Measurements from ENCODE around the gene PAPOLA. TPM values are rescaled to one million over a fixed set of nuclear protein-coding genes. Genes with fewer than 3 reads are reported as not detected.

The PAPOLA gene
- polyA plus RNA-seq, 4 donors = 58.1 to 182 (median 74.1) TPM

DNA sequence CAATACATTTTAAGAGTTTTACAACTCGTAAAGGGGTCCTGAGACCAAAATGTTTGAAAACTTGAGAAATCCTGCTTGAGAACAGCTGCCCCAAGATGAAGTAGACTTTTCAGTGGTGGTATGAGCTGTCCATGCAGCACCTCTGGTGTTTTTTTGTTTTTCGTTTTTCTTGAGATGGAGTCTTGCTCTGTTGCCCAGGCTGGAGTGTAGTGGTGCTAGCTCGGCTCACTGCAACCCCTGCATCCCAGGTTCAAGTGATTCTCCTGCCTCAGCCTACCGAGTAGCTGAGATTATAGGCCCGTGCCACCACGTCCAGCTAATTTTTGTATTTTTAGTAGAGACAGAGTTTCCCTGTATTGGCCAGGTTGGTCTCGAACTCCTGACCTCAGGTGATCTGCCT, 5.5 kb downstream of the PAPOLA start:
- WGBS, 3 donors = 84 to 93% (median 90%) methylated on average over 7 of the region's 7 CpGs
- FAIRE-seq (no peak), DNase-seq (no peak)
- H3K4me3 ChIP-seq (ENCODE audit: low read depth in 1 of 3, low read length in 3 of 3) = no peak overlapping the region
- H3K27ac ChIP-seq (ENCODE audit: low read depth in 1 of 3, low read length in 2 of 3) = no peak overlapping the region
- H3K27me3 ChIP-seq (ENCODE audit: control insufficient read depth in 3 of 3, insufficient read depth in 3 of 3, low read length in 3 of 3) = no peaks in the 10 kb centered on the region
- H3K36me3 ChIP-seq (ENCODE audit: control insufficient read depth in 3 of 3, insufficient read depth in 2 of 3, low read depth in 1 of 3, low read length in 3 of 3) = peaks cover 0 to 3% (median 0%) of the 10 kb centered on the region in 3 donors
- peaks cover 6 to 27% (median 12%) of the 10 kb centered on the region in 3 donors for H3K4me1 ChIP-seq (ENCODE audit: control insufficient read depth in 3 of 3, insufficient read depth in 2 of 3, low read depth in 1 of 3, low read length in 2 of 3)
- no peaks in the 10 kb centered on the region for H3K9me3 ChIP-seq (ENCODE audit: control insufficient read depth in 2 of 2, insufficient read depth in 1 of 2, low read depth in 1 of 2, low read length in 1 of 2)

DNA sequence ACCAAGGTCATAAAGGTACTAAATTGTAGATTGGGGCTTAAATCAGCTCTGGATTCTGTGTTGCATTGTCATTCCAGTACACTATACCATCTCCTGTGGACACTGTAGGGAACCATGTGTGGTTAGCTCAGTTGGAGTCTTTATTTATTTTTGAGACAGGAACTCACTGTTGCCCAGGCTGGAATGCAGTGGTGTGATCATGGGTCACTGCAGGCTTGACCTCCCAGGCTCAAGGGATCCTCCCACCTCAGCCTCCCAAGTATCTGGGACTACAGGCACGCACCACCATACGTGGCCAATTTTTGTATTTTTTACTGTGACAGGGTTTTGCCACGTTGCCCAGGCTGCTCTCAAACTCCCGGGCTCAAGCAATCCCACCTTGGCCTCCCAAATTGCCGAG, 6.7 kb downstream of the PAPOLA start:
- Histone ChIP-seq H3K36me3 (ENCODE audit: control insufficient read depth in 3 of 3, insufficient read depth in 2 of 3, low read depth in 1 of 3, low read length in 3 of 3) (peaks cover 0 to 3% (median 0%) of the 10 kb centered on the region in 3 donors), H3K4me1 (ENCODE audit: control insufficient read depth in 3 of 3, insufficient read depth in 2 of 3, low read depth in 1 of 3, low read length in 2 of 3) (peaks cover 8 to 29% (median 16%) of the 10 kb centered on the region in 3 donors), H3K4me3 (ENCODE audit: low read depth in 1 of 3, low read length in 3 of 3) (no peak overlapping the region), H3K27ac (ENCODE audit: low read depth in 1 of 3, low read length in 2 of 3) (no peak overlapping the region), H3K9me3 (ENCODE audit: control insufficient read depth in 2 of 2, insufficient read depth in 1 of 2, low read depth in 1 of 2, low read length in 1 of 2) (no peaks in the 10 kb centered on the region), H3K27me3 (ENCODE audit: control insufficient read depth in 3 of 3, insufficient read depth in 3 of 3, low read length in 3 of 3) (no peaks in the 10 kb centered on the region)
- 77 to 87% (median 83%) methylated on average over 5 of the region's 5 CpGs for WGBS, 3 donors
- FAIRE-seq (no peak), DNase-seq (no peak)

DNA sequence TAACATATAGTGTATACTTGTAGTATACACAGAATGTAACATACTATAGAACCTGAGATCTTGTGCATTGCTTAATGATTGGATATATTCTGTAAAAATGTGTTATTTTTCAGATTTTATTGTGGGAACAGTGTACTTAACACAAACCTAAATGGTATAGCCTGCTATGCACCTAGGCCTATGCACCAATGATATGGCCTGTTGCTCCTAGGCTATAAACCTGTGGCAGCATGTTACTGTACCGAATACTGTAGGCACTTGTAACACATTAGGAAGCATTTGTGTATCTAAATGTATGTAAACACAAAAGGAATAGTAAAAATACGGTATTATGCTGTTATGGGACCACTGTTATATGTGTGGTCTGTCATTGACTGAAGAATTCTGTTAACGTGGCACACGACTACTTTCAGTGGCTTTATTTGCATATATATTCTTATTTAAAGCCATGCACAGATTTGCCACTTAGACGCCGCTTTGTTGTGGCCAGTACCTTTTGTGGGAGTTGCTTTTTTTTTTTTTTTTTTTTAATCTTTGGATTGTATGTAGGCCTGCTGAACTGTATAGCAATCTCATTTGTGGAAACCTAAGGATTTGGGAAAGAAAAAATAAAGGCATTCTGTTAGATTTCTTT, 7.4 kb downstream of the PAPOLA start:
- Histone ChIP-seq H3K27ac (ENCODE audit: low read depth in 1 of 3, low read length in 2 of 3) (no peak overlapping the region), H3K4me1 (ENCODE audit: control insufficient read depth in 3 of 3, insufficient read depth in 2 of 3, low read depth in 1 of 3, low read length in 2 of 3) (peaks cover 9 to 32% (median 14%) of the 10 kb centered on the region in 3 donors), H3K9me3 (ENCODE audit: control insufficient read depth in 2 of 2, insufficient read depth in 1 of 2, low read depth in 1 of 2, low read length in 1 of 2) (no peaks in the 10 kb centered on the region), H3K36me3 (ENCODE audit: control insufficient read depth in 3 of 3, insufficient read depth in 2 of 3, low read depth in 1 of 3, low read length in 3 of 3) (peaks cover 0 to 3% (median 0%) of the 10 kb centered on the region in 3 donors), H3K4me3 (ENCODE audit: low read depth in 1 of 3, low read length in 3 of 3) (no peak overlapping the region), H3K27me3 (ENCODE audit: control insufficient read depth in 3 of 3, insufficient read depth in 3 of 3, low read length in 3 of 3) (no peaks in the 10 kb centered on the region)
- no peak for DNase-seq
- WGBS, 3 donors = 58 to 69% (median 59%) methylated on average over 6 of the region's 6 CpGs
- FAIRE-seq = no peak

DNA sequence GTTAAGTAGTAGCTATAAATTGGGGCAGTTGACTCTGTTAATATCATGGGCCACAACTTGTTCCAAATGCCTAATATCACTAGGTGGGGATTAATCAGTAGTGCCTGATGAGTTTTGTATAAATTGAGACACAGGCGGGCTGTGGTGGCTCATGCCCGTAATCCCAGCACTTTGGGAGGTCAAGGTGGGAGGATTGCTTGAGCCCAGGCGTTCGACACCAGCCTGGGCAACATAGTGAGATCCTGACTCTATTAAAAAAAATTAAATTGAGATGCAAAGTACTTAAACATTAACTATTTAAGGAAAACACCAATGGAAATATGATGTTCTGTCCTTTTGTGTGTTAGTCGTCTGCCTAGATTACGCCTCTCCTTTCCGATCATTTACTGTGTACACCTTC, 9.0 kb downstream of the PAPOLA start:
- Histone ChIP-seq H3K27ac (ENCODE audit: low read depth in 1 of 3, low read length in 2 of 3) (no peak overlapping the region), H3K9me3 (ENCODE audit: control insufficient read depth in 2 of 2, insufficient read depth in 1 of 2, low read depth in 1 of 2, low read length in 1 of 2) (no peaks in the 10 kb centered on the region), H3K4me3 (ENCODE audit: low read depth in 1 of 3, low read length in 3 of 3) (no peak overlapping the region), H3K27me3 (ENCODE audit: control insufficient read depth in 3 of 3, insufficient read depth in 3 of 3, low read length in 3 of 3) (no peaks in the 10 kb centered on the region), H3K36me3 (ENCODE audit: control insufficient read depth in 3 of 3, insufficient read depth in 2 of 3, low read depth in 1 of 3, low read length in 3 of 3) (peaks cover 0 to 3% (median 0%) of the 10 kb centered on the region in 3 donors), H3K4me1 (ENCODE audit: control insufficient read depth in 3 of 3, insufficient read depth in 2 of 3, low read depth in 1 of 3, low read length in 2 of 3) (peaks cover 8 to 28% (median 11%) of the 10 kb centered on the region in 3 donors)
- no peak for DNase-seq
- no peak for FAIRE-seq
- 84 to 86% (median 85%) methylated on average over 7 of the region's 7 CpGs for WGBS, 3 donors

DNA sequence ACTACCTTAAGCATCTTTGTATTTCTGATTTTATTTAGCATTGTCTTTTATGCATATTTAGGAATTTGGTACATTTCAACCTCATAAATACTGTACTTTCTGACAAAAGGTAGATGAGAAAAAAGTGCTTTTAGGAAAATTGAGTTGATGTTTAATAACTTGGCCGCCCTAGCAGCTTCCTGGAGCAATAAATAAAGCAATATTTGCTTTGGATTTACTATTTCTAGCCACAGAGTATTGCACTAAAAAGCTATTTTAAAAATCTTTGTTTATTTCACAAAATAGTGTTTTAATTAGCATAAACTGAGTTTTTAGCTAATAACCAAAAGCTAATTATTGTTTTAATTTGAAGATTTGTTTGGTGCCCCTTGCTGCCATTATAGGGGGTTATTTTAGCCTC, 9.5 kb downstream of the PAPOLA start:
- Histone ChIP-seq H3K9me3 (ENCODE audit: control insufficient read depth in 2 of 2, insufficient read depth in 1 of 2, low read depth in 1 of 2, low read length in 1 of 2) (no peaks in the 10 kb centered on the region), H3K4me1 (ENCODE audit: control insufficient read depth in 3 of 3, insufficient read depth in 2 of 3, low read depth in 1 of 3, low read length in 2 of 3) (peaks cover 8 to 30% (median 11%) of the 10 kb centered on the region in 3 donors), H3K27me3 (ENCODE audit: control insufficient read depth in 3 of 3, insufficient read depth in 3 of 3, low read length in 3 of 3) (no peaks in the 10 kb centered on the region), H3K4me3 (ENCODE audit: low read depth in 1 of 3, low read length in 3 of 3) (no peak overlapping the region), H3K36me3 (ENCODE audit: control insufficient read depth in 3 of 3, insufficient read depth in 2 of 3, low read depth in 1 of 3, low read length in 3 of 3) (peaks cover 0 to 3% (median 0%) of the 10 kb centered on the region in 3 donors), H3K27ac (ENCODE audit: low read depth in 1 of 3, low read length in 2 of 3) (no peak overlapping the region)
- no peak for DNase-seq
- WGBS, 3 donors = 20 to 64% (median 48%) methylated on average over 1 of the region's 1 CpG
- FAIRE-seq = no peak

DNA sequence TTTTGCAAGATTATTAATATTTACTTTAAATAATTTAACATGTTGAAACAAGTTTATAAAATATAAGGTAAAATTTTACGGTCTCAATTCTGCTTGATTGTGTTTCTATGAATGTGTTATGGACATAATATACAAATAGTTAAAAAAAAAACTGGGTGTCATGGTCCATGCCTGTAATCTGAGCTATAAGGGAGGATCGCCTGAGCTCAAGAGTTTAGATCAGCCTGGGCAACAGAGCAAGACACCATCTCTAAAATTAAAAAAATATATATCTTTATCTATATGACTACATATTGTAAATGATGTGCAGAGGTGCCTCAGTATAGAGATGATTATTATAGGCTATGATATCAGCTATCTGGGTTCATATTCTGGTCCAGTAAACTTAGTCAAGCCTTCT, 9.9 kb downstream of the PAPOLA start:
- Histone ChIP-seq H3K27me3 (ENCODE audit: control insufficient read depth in 3 of 3, insufficient read depth in 3 of 3, low read length in 3 of 3) (no peaks in the 10 kb centered on the region), H3K4me3 (ENCODE audit: low read depth in 1 of 3, low read length in 3 of 3) (no peak overlapping the region), H3K27ac (ENCODE audit: low read depth in 1 of 3, low read length in 2 of 3) (no peak overlapping the region), H3K4me1 (ENCODE audit: control insufficient read depth in 3 of 3, insufficient read depth in 2 of 3, low read depth in 1 of 3, low read length in 2 of 3) (peaks cover 8 to 30% (median 11%) of the 10 kb centered on the region in 3 donors), H3K36me3 (ENCODE audit: control insufficient read depth in 3 of 3, insufficient read depth in 2 of 3, low read depth in 1 of 3, low read length in 3 of 3) (peaks cover 0 to 3% (median 0%) of the 10 kb centered on the region in 3 donors), H3K9me3 (ENCODE audit: control insufficient read depth in 2 of 2, insufficient read depth in 1 of 2, low read depth in 1 of 2, low read length in 1 of 2) (no peaks in the 10 kb centered on the region)
- DNase-seq (no peak), FAIRE-seq (no peak)
- WGBS, 3 donors = 59 to 71% (median 67%) methylated on average over 2 of the region's 2 CpGs

DNA sequence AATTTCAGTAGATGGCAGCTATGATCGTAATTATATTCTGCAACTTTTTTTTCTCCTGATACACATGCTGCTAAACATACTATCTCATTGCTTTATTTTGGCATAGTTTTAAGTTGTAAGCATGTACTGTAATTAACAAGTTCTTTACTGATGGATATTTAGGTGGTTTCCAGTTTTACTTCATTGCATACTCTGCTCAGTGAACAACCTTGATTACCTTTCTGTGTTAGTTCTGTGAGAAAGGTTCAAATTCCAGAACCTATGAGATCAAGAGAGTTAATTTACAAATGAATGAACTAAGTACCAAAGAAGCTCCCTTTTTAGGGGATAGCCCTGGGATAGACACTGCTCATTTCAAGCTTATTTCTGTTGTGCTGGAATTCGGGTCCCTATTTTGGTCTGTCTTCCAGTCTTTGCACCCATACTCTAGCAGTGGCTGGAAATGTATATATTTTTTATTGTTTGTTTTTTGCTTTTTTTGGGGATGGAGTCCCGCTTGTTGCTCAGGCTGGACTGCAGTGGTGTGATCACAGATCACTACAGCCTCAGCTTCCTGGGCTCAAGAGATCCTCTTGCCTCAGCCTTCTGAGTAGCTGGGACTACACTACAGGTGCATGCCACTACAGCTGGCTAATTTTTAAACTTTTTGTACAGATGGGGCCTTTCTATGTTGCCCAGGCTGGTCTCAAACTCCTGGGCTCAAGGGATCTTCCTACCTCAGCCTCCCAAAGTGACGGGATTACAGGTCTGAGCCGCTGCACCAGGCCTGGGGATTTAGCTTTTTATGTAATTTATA, 10.6 kb downstream of the PAPOLA start:
- peak in 1 of 2 donors; percentile 20 for DNase-seq
- H3K27ac ChIP-seq (ENCODE audit: low read depth in 1 of 3, low read length in 2 of 3) = no peak overlapping the region
- WGBS, 3 donors = 59 to 81% (median 73%) methylated on average over 5 of the region's 5 CpGs
- H3K36me3 ChIP-seq (ENCODE audit: control insufficient read depth in 3 of 3, insufficient read depth in 2 of 3, low read depth in 1 of 3, low read length in 3 of 3) = peaks cover 0 to 2% (median 0%) of the 10 kb centered on the region in 3 donors
- no peak for FAIRE-seq
- H3K27me3 ChIP-seq (ENCODE audit: control insufficient read depth in 3 of 3, insufficient read depth in 3 of 3, low read length in 3 of 3) = no peaks in the 10 kb centered on the region
- H3K4me1 ChIP-seq (ENCODE audit: control insufficient read depth in 3 of 3, insufficient read depth in 2 of 3, low read depth in 1 of 3, low read length in 2 of 3) = peaks cover 8 to 27% (median 11%) of the 10 kb centered on the region in 3 donors
- H3K9me3 ChIP-seq (ENCODE audit: control insufficient read depth in 2 of 2, insufficient read depth in 1 of 2, low read depth in 1 of 2, low read length in 1 of 2) = no peaks in the 10 kb centered on the region
- H3K4me3 ChIP-seq (ENCODE audit: low read depth in 1 of 3, low read length in 3 of 3) = no peak overlapping the region

DNA sequence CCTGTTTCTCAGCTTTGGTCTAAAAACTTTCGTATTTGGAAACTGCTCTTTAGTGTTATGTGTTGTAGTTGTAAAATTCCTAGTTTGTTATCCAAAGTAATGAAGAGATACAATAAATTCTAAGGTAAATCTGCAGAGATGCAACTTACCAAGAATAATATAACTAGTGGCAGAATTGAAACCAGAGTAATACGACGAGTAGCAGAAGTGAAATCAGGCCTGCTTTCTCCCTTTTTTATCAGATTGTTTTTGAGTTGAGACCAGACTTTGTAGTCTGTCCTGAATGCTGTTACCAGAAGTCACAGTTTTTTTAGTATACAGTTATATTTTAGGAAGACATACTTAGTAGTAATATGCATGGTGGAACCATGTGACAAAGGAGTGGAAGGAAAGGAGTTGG, 12.5 kb downstream of the PAPOLA start:
- DNase-seq (no peak), FAIRE-seq (no peak)
- H3K36me3 ChIP-seq (ENCODE audit: control insufficient read depth in 3 of 3, insufficient read depth in 2 of 3, low read depth in 1 of 3, low read length in 3 of 3) = no peaks in the 10 kb centered on the region
- H3K9me3 ChIP-seq (ENCODE audit: control insufficient read depth in 2 of 2, insufficient read depth in 1 of 2, low read depth in 1 of 2, low read length in 1 of 2) = no peaks in the 10 kb centered on the region
- H3K27me3 ChIP-seq (ENCODE audit: control insufficient read depth in 3 of 3, insufficient read depth in 3 of 3, low read length in 3 of 3) = no peaks in the 10 kb centered on the region
- H3K4me1 ChIP-seq (ENCODE audit: control insufficient read depth in 3 of 3, insufficient read depth in 2 of 3, low read depth in 1 of 3, low read length in 2 of 3) = peaks cover 8 to 22% (median 11%) of the 10 kb centered on the region in 3 donors
- H3K27ac ChIP-seq (ENCODE audit: low read depth in 1 of 3, low read length in 2 of 3) = no peak overlapping the region
- 63 to 69% (median 69%) methylated on average over 3 of the region's 3 CpGs for WGBS, 3 donors
- no peak overlapping the region for H3K4me3 ChIP-seq (ENCODE audit: low read depth in 1 of 3, low read length in 3 of 3)

Measured in small intestine (tissue), 7 donors.